CD4-positive, alpha-beta memory T cell (primary cell): ENCODE results near the gene ARHGAP6. TPM values are rescaled to one million over a fixed set of nuclear protein-coding genes. Genes with fewer than 3 reads are reported as not detected.

Source experiments
- CTCF ChIA-PET: fragments of 350-600 bp; sonication (Branson Sonifier 250); formaldehyde crosslinking; loops from one replicate; lab custom pipeline; 2021; ENCODE audit warnings: inconsistent platforms; ENCODE audit not compliant: partially characterized antibody; lab: Charles Lee
- POLR2A ChIA-PET: fragments of 350-600 bp; sonication (Branson Sonifier 250); formaldehyde crosslinking; loops from one replicate; lab custom pipeline; 2021; ENCODE audit not compliant: partially characterized antibody; lab: Charles Lee
- DNase-seq, 5 donors: peaks; one replicate each; pipeline versions ENCODE4 v3.0.0 to v3.0.0-alpha.2; 2020 to 2022; ENCODE audit warnings: mixed read lengths in 1 of 5
- H3K27ac ChIP-seq: one replicate; pipeline ENCODE4 v1.7.0; 2013; ENCODE audit warnings: low read depth, low read length
- H3K27me3 ChIP-seq: 2 replicates; pipeline ENCODE4 v1.7.0; 2013; ENCODE audit warnings: mild to moderate bottlenecking, low read length, moderate library complexity; ENCODE audit not compliant: insufficient read depth
- H3K36me3 ChIP-seq: 2 replicates; pipeline ENCODE4 v1.7.0; 2013; ENCODE audit warnings: mild to moderate bottlenecking, low read length, moderate library complexity; ENCODE audit not compliant: insufficient read depth
- H3K4me1 ChIP-seq: 2 replicates; pipeline ENCODE4 v1.7.0; 2013; ENCODE audit warnings: mild to moderate bottlenecking, low read length, moderate library complexity; ENCODE audit not compliant: insufficient read depth
- H3K4me3 ChIP-seq, 2 donors: one replicate each; pipeline ENCODE4 v1.7.0; 2013; ENCODE audit warnings: low read length in 2 of 2, mild to moderate bottlenecking in 1 of 2
- H3K9me3 ChIP-seq, 2 donors: one replicate each; pipeline ENCODE4 v1.7.0; 2013; ENCODE audit warnings: low read length in 2 of 2, control low read depth in 1 of 2; ENCODE audit not compliant: control insufficient read depth in 1 of 2
- H3K27ac Mint-ChIP-seq, 7 donors: one replicate each; pipeline ENCODE4 v1.8.0; 2020 to 2021; ENCODE audit warnings: mixed read lengths in 7 of 7, mild to moderate bottlenecking in 6 of 7, inconsistent platforms in 3 of 7, moderate library complexity in 3 of 7
- H3K27me3 Mint-ChIP-seq, 2 donors: one replicate each; pipeline ENCODE4 v1.8.0; 2020 to 2021; ENCODE audit warnings: mixed read lengths in 2 of 2
- H3K36me3 Mint-ChIP-seq, 2 donors: one replicate each; pipeline ENCODE4 v1.8.0; 2020 to 2021; ENCODE audit warnings: mixed read lengths in 2 of 2, inconsistent platforms in 1 of 2, mild to moderate bottlenecking in 1 of 2
- H3K4me1 Mint-ChIP-seq, 4 donors: one replicate each; pipeline ENCODE4 v1.8.0; 2020 to 2021; ENCODE audit warnings: mixed read lengths in 4 of 4, mild to moderate bottlenecking in 1 of 4
- H3K4me3 Mint-ChIP-seq, 8 donors: one replicate each; pipeline ENCODE4 v1.8.0; 2020 to 2021; ENCODE audit warnings: mixed read lengths in 8 of 8, mild to moderate bottlenecking in 7 of 8, moderate library complexity in 6 of 8, inconsistent platforms in 3 of 8
- H3K9me3 Mint-ChIP-seq, 8 donors: one replicate each; pipeline ENCODE4 v1.8.0; 2020 to 2021; ENCODE audit warnings: mixed read lengths in 8 of 8, mild to moderate bottlenecking in 5 of 8, inconsistent platforms in 3 of 8, moderate library complexity in 1 of 8
- intact Hi-C: fragments of 100-400 bp; cut with micrococcal nuclease; formaldehyde crosslinking; loops from one replicate; pipeline ENCODE4 v1.15.1; 2023
- polyA plus RNA-seq, 2 donors: library from polyadenylated mRNA; unstranded; fragments of 300-500 nt; fragmentation: Illumina TruSeq; gene quantifications; one replicate each; pipeline ENCODE4 v1.2.3, GENCODE V29; 2021
- total RNA-seq, 2 experiments: library from RNA; stranded (reverse); gene quantifications; one replicate each; pipeline ENCODE4 v1.2.3, GENCODE V29; 2021

ARHGAP6 gene
- total and polyA plus RNA-seq, 4 experiments from 2014 or later: not detected

DNA sequence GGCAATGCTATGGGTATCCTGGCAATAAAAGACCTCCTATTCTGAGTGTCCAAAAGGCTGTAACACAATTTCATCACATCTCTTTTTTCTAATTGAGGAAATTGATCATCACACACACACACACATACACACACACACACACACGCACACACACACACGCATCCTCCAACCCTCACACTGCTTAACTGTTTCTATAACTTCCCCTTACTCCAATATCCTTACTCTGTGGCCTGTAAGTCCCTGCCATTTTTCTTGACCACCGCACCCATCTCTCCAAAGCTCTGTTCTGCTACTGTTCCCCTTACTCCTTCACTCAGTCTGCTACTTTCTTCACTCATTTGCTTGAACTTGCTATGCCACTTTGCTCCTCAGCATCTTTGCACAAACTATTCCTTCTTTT, 256.9 kb downstream of the ARHGAP6 start:
- no peak overlapping the region for H3K4me3 ChIP-seq
- intact Hi-C loops: no loop called here
- no peaks in the 10 kb centered on the region for H3K27me3 ChIP-seq
- Mint-ChIP-seq H3K4me3 (no peak overlapping the region), H3K4me1 (no peaks in the 10 kb centered on the region), H3K27ac (no peak overlapping the region), H3K36me3 (no peaks in the 10 kb centered on the region), H3K9me3 (peaks cover 0 to 3% (median 0%) of the 10 kb centered on the region in 8 donors), H3K27me3 (no peaks in the 10 kb centered on the region)
- H3K9me3 ChIP-seq: no peaks in the 10 kb centered on the region
- CTCF ChIA-PET: no interaction called here
- H3K36me3 ChIP-seq: no peaks in the 10 kb centered on the region
- no peaks in the 10 kb centered on the region for H3K4me1 ChIP-seq
- POLR2A ChIA-PET: no interaction called here
- no peak overlapping the region for H3K27ac ChIP-seq
- DNase-seq: no peak

DNA sequence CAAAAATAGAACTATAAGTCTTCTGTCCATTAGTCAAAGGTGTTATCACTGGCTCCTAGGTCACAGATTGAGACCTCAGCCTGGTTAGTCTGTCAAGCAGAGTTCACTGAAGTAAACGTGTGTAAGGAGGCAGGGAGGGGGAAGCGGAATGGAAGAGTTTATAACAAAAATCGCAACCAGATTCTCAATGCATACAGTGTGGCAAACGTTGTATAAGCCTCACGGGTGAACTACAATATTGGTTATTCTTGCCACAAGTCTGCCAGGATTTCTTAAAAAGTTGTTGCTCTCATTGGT, 257.7 kb downstream of the ARHGAP6 start:
- Histone ChIP-seq H3K36me3 (no peaks in the 10 kb centered on the region), H3K27ac (no peak overlapping the region), H3K4me1 (no peaks in the 10 kb centered on the region), H3K9me3 (no peaks in the 10 kb centered on the region), H3K27me3 (no peaks in the 10 kb centered on the region), H3K4me3 (no peak overlapping the region)
- POLR2A ChIA-PET: no interaction called here
- peaks cover 0 to 3% (median 0%) of the 10 kb centered on the region in 8 donors for H3K9me3 Mint-ChIP-seq
- CTCF ChIA-PET: no interaction called here
- no peak for DNase-seq
- H3K27me3 Mint-ChIP-seq: no peaks in the 10 kb centered on the region
- no peaks in the 10 kb centered on the region for H3K36me3 Mint-ChIP-seq
- H3K27ac Mint-ChIP-seq: no peak overlapping the region
- intact Hi-C loops: no loop called here
- H3K4me1 Mint-ChIP-seq: no peaks in the 10 kb centered on the region
- no peak overlapping the region for H3K4me3 Mint-ChIP-seq

DNA sequence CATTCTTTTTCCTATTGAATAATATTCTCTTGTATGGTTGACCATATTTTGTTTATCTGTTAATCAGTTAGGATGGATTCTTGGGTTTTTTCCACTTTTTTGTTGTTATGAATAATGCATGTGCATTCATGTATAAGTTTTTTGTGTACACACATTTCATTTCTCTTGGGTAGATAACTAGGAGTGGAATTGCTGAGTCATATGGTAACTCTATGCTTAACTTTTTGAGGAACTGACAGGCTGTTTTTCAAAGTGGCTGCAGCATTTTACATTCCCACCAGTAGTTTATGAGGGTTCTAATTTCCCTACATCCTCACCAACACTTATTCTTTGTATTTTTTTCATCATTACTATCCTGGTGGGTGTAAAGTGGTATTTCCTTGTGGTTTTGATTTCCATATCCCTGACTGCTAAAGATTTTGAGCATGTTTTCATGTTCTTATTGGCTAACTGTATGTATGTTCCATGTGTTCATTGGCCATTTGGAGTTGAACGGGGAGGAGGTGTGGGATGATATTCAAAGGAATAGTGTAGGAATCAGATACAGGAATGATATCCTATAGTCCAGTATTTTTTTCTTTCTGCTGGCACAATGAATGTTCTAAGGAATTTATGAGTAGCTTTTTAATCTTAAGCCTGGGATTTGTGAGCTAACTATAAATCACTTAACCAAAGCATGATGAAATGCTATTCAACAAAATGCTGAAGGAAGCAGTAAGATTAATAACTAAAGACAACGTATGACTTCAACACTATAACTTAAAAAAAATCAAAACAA, 258.2 kb downstream of the ARHGAP6 start:
- POLR2A ChIA-PET: no interaction called here
- Mint-ChIP-seq H3K27ac (no peak overlapping the region), H3K9me3 (peaks cover 0 to 3% (median 0%) of the 10 kb centered on the region in 8 donors), H3K27me3 (no peaks in the 10 kb centered on the region), H3K4me3 (no peak overlapping the region), H3K36me3 (no peaks in the 10 kb centered on the region), H3K4me1 (no peaks in the 10 kb centered on the region)
- H3K9me3 ChIP-seq: no peaks in the 10 kb centered on the region
- CTCF ChIA-PET: no interaction called here
- H3K27me3 ChIP-seq: no peaks in the 10 kb centered on the region
- H3K27ac ChIP-seq: no peak overlapping the region
- H3K36me3 ChIP-seq: no peaks in the 10 kb centered on the region
- H3K4me3 ChIP-seq: no peak overlapping the region
- intact Hi-C loops: no loop called here
- DNase-seq: no peak
- no peaks in the 10 kb centered on the region for H3K4me1 ChIP-seq

DNA sequence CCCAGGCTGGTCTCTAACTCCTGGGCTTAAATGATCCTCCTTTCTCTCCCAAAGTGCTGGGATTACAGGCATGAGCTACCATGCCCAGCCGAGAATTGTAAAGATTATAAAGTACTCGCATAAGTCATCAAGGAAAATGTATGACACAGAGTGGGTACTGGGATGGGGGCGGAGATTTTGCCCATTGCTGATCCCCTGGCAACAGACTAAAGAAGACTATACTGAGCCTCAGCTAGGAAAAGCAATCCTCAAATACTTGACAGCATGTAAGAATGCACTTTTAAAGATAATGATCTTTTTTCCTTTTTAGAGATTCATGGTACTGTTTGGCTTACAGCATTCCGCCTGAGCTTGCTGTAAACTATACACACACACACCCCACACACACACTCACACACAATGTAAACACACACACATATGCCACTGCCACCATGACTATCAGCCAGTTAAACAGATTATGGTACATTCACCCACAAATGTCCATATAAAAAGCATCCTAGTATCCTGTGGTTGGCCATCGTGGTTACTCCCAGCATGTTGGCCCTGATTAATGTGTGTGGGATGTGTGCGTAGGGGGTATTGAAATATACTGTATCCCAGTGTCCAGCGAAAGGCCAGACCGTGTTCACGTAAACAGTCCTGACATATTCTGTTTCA, 259.5 kb downstream of the ARHGAP6 start:
- no peak for DNase-seq
- H3K4me3 Mint-ChIP-seq: no peak overlapping the region
- CTCF ChIA-PET: no interaction called here
- H3K4me1 ChIP-seq: no peaks in the 10 kb centered on the region
- H3K27me3 Mint-ChIP-seq: no peaks in the 10 kb centered on the region
- H3K27ac Mint-ChIP-seq: no peak overlapping the region
- POLR2A ChIA-PET: no interaction called here
- H3K4me3 ChIP-seq: no peak overlapping the region
- no peaks in the 10 kb centered on the region for H3K9me3 ChIP-seq
- H3K9me3 Mint-ChIP-seq: peaks cover 0 to 3% (median 0%) of the 10 kb centered on the region in 8 donors
- intact Hi-C loops: no loop called here
- no peak overlapping the region for H3K27ac ChIP-seq
- H3K36me3 Mint-ChIP-seq: no peaks in the 10 kb centered on the region
- H3K27me3 ChIP-seq: no peaks in the 10 kb centered on the region
- no peaks in the 10 kb centered on the region for H3K36me3 ChIP-seq
- H3K4me1 Mint-ChIP-seq: no peaks in the 10 kb centered on the region

DNA sequence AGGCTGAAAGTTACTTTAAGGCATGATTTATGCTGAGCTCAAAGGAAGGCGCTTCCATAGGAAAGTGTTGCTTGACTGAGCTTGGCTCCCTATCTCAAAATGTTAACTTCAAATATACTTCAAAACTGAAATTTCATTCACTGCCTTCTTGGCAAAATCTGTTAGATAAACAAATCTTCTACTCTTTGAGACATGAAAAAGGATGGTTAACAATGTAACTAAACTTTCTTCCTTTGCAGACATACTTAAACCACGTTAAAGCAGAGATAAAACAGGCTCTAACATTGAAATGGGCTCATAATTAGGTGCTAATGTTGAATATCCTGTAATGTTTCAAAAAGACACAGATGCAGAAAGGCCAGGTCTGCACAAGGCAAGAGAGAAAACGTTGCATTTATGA, 262.1 kb downstream of the ARHGAP6 start:
- CTCF ChIA-PET: no interaction called here
- intact Hi-C loops: no loop called here
- Mint-ChIP-seq H3K36me3 (no peaks in the 10 kb centered on the region), H3K9me3 (peaks cover 0 to 2% (median 0%) of the 10 kb centered on the region in 8 donors), H3K27ac (no peak overlapping the region), H3K4me3 (no peak overlapping the region), H3K27me3 (no peaks in the 10 kb centered on the region), H3K4me1 (no peaks in the 10 kb centered on the region)
- Histone ChIP-seq H3K27ac (no peak overlapping the region), H3K9me3 (no peaks in the 10 kb centered on the region), H3K36me3 (no peaks in the 10 kb centered on the region), H3K27me3 (no peaks in the 10 kb centered on the region), H3K4me3 (no peak overlapping the region), H3K4me1 (no peaks in the 10 kb centered on the region)
- POLR2A ChIA-PET: no interaction called here
- no peak for DNase-seq

DNA sequence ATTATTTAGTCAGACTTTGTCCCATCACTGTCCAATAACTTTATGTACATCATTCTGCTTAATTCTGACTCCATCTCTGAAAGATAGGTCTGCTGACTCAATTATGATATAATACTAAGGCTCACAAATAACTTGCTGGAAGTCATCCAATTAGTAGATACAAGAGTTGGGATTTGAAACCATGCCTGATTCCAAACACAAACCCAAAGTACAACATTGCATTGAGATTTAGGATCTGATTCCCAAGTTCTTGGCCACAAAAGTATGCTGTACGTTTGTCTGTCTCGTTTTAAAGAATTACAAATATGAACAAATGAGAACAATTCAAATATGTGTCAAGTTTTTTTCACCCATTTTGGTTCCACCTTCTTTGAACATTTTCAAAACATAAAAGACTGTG, 263.8 kb downstream of the ARHGAP6 start:
- intact Hi-C loops: no loop called here
- Histone ChIP-seq H3K27ac (no peak overlapping the region), H3K4me1 (no peaks in the 10 kb centered on the region), H3K4me3 (no peak overlapping the region), H3K9me3 (no peaks in the 10 kb centered on the region), H3K27me3 (no peaks in the 10 kb centered on the region), H3K36me3 (no peaks in the 10 kb centered on the region)
- Mint-ChIP-seq H3K27ac (no peak overlapping the region), H3K36me3 (no peaks in the 10 kb centered on the region), H3K27me3 (no peaks in the 10 kb centered on the region), H3K9me3 (peaks cover 0 to 2% (median 0%) of the 10 kb centered on the region in 8 donors), H3K4me3 (no peak overlapping the region), H3K4me1 (no peaks in the 10 kb centered on the region)
- CTCF ChIA-PET: no interaction called here
- POLR2A ChIA-PET: no interaction called here
- DNase-seq: no peak

DNA sequence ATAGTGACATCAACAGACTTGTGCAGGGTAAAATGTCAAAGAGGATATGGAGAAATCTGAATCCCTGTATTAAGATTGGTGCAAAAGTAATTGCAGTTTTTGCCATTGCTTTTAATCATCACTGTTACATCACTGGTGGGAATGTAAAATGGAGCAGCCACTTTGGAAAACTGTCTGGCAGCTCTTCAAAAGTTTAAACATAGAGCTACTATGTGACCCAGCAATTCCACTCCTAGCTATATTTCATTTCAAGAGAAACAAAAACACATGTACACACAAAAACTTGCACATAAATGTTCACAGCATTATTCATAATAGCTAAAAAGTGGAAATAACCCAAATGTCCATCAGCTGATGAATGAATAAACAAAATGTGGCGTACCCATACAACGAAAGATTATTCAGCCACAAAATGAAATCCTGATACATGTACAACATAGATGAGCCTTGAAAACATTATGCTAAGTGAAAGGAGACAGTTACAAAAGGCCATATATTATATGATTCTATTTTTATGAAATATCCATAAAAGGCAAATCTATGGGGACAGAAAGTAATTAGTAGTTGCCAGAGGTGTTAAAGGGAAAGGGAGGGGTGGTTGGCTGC, 266.1 kb downstream of the ARHGAP6 start:
- intact Hi-C loops: no loop called here
- Histone ChIP-seq H3K4me1 (no peaks in the 10 kb centered on the region), H3K27me3 (no peaks in the 10 kb centered on the region), H3K36me3 (no peaks in the 10 kb centered on the region), H3K27ac (no peak overlapping the region), H3K4me3 (no peak overlapping the region), H3K9me3 (no peaks in the 10 kb centered on the region)
- Mint-ChIP-seq H3K4me3 (no peak overlapping the region), H3K4me1 (no peaks in the 10 kb centered on the region), H3K9me3 (no peaks in the 10 kb centered on the region), H3K27me3 (no peaks in the 10 kb centered on the region), H3K27ac (no peak overlapping the region), H3K36me3 (no peaks in the 10 kb centered on the region)
- ChIA-PET CTCF (no interaction called here), POLR2A (no interaction called here)
- no peak for DNase-seq
